Raji (cell line): Measurements from ENCODE around the gene FLT3.

Source experiments
- POLR2A ChIP-seq: IDR thresholded peaks from 2 replicates; pipeline ENCODE4 v1.6.1; 2011; ENCODE audit warnings: low read depth, low read length, control low read depth; ENCODE audit not compliant: insufficient read depth

The FLT3 gene

GRCh38 chr13:27997904-27998522 is 102.4 kb downstream of the FLT3 start:
- no peak for TF ChIP-seq POLR2A

- no peak for TF ChIP-seq POLR2A
These were observed 108.5 kb downstream of the FLT3 start for GRCh38 chr13:27991881-27992280.

GRCh38 chr13:27988520-27988919 is 111.9 kb downstream of the FLT3 start, which contains the start of gene URAD:
Gene URAD (minus strand): TSS chr13:27988693. CDS start chr13:27988637, 56 bp downstream.
- no peak for TF ChIP-seq POLR2A

- TF ChIP-seq POLR2A = no peak
These were observed 114.8 kb downstream of the FLT3 start for GRCh38 chr13:27985600-27985999.

DNA sequence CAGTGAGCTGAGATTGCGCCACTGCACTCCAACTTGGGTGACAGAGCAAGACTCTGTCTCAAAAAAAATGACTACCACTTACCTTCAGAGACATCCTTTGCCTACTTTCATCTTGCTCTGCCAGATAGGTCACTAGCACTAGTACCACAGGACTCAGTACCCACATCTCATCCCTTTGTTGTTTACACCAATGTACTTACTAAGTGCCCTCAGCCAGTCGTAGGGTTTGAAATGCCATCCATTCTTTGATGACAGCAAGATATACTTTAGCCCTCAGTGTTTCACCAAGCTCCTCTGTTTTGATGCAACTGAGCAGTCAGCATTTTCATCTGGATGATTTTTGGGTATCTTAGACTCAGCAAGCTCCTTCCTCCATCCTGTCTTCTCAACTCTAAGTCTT is 118.0 kb downstream of the FLT3 start:
- TF ChIP-seq POLR2A = no peak

DNA sequence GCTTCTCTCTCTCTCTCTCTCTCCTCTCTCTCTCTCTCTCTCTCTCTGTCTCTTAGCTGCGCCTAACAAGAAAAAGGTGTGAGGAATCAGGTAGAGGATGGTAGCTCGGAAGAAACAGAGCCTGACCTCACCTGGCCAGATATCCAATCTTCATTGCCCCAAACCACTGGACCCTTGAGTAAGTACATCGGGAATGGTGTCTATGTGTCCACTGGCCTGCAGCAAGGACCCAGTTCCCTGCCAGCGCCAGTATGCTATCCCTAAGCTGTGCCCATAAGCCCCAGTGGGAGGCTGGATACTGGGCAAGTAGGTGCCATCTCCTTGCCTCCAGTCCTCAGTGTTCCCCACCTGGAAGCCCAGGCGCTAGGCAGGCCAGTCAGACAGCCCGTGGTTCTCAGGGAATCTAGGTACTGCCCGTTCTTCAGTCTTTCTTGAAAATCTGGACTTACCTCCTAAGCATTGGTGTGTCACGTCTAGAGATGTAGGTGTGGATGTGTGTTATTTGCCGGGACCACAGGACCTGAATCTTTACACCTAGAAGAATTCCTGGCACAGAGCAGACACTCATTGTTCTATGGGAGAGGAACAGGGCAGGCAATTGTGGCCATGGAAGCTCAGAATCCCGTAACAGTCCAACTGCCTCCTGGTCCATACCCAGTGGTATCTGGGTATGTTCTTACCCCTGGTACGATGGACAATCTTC is 119.2 kb downstream of the FLT3 start:
- no peak for TF ChIP-seq POLR2A

DNA sequence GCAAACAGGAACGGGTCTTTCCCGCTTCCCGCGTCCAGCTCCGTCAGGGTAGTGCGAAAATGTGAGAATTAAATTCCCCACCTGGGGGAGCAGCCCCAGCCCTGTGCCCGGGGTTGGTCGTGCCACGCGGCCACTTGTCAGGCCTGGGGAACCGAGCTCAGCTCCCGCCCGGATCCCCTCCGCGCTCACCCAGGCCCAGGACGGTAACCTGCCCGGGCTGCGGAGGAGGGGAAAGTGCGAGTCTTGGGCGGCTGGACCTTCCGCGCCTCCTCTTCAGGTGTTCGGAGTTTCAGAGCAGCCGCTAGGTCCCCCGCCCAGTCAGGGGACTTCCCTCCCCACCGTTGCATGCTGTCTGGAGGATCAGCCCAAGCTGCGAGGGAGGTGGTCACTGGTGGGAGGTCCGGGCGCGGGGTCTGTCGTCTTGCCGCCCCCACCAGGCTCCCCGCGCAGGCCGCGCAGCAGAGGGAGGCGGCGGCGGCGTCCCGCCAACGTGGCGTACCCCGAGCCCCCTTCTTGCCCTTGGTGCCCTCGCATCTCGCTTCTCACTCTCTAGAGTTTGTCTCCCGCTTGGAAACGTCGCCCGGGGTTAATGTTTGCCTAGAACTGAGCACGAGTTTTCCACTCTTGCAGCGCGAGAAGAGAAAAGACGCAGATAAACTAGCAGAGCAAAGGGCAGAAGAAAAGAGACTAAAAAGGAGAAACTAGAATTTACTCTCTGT is 119.9 kb downstream of the FLT3 start:
- TF ChIP-seq POLR2A = no peak

GRCh38 chr13:27979765-27980279 is 120.6 kb downstream of the FLT3 start:
- TF ChIP-seq POLR2A = no peak

GRCh38 chr13:27979001-27979643 is 121.3 kb downstream of the FLT3 start:
- TF ChIP-seq POLR2A = no peak

GRCh38 chr13:27978301-27978968 is 121.9 kb downstream of the FLT3 start:
- TF ChIP-seq POLR2A = no peak

- no peak for TF ChIP-seq POLR2A
These were observed 122.7 kb downstream of the FLT3 start for GRCh38 chr13:27977476-27978300.

DNA sequence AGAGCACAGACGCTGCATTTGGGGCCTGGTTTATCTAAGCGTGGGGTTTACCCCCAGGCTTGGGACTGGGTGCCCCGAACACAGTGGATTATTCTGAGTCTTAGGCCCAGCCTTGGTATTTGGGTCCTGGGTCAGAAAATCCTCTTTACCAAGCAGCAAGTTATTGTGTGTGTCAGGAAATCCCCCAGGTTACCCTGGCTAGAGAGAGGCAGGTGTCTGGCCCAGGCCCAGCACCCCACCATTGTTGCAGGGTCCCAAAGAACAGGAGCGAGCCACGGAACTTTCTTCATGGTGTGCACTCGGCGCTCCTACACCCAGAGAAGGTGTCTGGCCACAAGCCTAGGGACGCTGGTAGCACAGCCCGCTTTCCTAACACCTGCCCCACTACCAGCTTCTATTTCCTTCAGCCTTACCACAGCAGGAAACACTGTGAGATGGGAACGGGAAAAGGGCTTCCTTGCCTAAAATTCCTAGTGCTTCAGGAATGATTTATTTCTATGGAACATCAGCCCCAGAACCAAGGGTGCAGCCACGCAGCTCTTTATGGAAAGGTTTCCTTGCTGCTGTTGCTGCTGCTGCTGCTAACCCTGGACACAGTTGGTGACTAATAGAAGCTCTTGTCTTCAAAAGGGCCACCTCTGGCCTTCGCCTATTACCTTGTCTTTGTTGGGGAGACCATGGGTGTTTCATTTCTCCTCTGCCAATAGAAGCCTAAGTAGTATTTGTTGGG is 123.8 kb downstream of the FLT3 start:
- no peak for TF ChIP-seq POLR2A
